Activated CD4-positive, alpha-beta T cell treated with anti-CD3 and anti-CD28 coated beads, Interleukin-2, amount 50 U/mL, for 4 hours (primary cell): ENCODE data around the gene EML1.

Source experiments
- DNase-seq, 2 experiments: peaks; one replicate each; pipeline ENCODE4 v3.0.0-alpha.2; 2020

EML1 gene

GRCh38 chr14:99793213-99794150, at the start of gene EML1:
Gene EML1, plus strand, starts transcription at chr14:99793413. Its CDS starts 64 bp downstream, at chr14:99793477.
- DNase-seq, result peak; percentile 55 to 66

- DNase-seq, result no peak
Observed at GRCh38 chr14:99744199-99744872, 48.9 kb upstream of the EML1 start.

GRCh38 chr14:99744873-99745224, 48.4 kb upstream of the EML1 start:
- no peak for DNase-seq

DNA sequence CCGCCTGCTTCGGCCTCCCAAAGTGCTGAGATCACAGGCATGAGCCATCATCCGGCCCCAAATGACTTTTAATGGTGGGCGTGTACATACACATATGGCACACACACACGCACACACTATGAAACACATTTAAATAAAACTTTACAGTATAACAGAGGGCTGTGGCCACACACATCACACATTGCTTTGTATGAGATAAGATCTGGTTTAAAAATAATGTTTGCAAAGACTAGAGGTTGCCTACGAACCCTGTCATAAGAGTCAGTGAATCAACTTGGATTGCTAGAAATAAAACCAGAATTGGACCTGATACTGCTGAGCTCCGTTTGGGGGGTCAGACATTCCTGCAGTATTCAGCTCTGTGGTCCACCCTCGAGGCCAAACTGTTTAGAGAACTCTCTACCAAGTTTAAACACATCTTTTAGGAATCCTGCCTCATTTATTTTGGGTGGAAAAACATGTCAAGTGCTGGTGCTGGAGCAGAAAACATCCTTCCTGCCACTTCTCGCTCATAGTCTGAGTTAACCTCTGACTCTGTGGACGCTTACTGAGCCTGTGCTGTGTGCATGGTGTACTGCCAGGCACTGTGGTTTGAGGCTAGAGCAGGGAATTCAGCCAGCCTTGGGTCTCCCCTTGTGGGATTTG, 47.8 kb upstream of the EML1 start:
- DNase-seq, result no peak

DNA sequence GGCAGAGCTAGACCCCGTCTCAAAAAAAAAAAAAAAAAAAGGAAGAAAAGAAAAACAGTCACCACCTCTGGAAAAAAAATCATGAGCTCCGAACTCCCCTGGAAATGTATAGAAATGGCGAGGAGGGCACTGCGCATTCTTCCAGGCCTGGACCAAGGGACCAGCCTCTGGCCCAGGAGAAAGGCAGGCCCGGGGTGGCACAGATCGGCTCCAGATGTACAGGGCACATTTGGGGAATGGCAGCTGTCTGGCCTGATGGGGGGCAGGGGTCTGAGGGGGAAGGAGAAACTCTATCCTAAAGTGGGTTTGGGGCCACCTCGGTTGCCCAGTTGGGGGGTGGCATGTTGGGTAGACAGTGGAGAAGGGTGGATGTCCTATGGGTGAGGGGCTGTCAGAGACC, 46.0 kb upstream of the EML1 start:
- DNase-seq, result no peak

- no peak for DNase-seq
Observed at GRCh38 chr14:99747582-99748330, 45.5 kb upstream of the EML1 start.

GRCh38 chr14:99748529-99748928, 44.7 kb upstream of the EML1 start:
- no peak for DNase-seq

- DNase-seq, result no peak
Observed at GRCh38 chr14:99749142-99749541, 44.1 kb upstream of the EML1 start.

DNA sequence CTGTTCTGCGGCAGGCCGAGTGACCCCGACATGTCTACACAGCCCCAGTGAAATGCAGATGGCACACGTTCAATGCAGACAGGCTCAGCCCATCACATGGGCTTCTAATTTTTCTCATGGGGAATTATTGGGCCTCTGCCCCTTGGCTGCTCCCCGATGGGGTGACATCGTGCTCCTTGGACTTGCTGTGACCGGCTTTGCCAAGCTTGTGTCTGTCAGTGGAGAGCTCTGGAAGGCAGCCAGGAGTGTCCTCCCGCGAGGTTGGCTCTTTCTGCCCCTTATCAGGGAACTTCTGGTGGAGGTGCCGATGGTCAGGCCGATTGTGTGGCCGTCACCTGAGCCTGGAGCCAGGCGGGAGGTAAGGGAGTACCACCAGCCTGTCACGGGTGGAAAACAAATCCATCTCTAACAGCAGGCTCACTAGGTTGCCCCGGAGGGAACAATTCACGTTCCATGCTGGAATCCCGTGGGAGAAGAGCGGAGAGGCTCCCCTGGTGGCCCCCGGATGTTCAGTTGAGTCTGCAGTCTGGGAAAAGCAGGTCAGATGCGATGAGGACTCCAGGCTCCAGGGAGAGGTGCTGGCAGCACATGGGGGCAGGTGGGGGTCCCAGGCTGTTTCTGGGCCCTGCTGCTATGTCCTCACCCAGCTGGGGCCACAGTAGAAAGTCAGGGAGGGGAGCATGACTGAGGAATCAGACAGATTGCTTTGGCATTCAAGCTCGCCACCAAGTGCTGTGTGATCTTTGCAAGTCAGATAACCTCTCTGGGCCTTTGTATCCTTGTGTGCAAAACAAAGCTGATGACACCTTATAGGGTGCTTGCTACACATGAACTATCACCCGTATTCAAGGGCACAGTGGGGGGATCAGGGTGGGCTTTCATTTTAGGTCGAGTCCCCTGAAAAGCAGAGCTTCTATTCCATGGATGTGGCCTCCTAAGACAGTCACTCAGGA, 43.2 kb upstream of the EML1 start:
- no peak for DNase-seq

DNA sequence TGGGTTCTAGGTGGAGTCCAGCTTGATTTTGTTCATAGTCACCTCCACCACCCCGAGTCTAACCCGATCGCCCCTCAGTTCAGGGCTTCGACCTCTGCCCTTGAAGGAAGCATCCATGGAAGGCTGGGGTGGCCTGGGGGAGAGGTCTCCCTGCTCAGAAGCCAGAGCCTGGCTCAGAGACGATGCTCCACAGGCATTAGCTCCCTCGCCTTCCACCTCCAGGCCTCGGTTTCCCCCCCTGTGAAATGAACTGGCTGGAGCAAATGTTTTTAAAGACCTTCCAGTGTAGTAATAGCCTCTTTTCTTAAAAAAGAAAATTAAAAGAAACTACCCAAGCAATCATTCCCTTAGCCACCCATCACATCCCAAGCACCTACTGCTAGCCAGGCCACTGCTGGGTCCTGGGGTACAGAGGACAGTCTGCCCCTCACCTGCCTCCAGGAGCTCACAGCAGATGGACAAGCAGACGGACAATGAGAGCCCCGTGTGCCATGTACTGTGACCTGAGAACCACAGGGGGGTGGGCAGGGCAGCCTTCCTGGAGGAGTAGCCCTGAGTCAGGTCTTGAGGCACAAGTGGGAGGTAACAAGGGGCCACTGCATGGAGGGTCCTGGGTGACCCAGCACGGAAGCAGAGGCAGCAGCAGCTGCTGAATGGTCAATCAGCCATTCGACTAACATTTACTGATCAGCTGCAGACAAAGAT, 42.3 kb upstream of the EML1 start:
- no peak for DNase-seq

GRCh38 chr14:99751539-99752485, 41.4 kb upstream of the EML1 start:
- no peak for DNase-seq

GRCh38 chr14:99752486-99753121, 40.6 kb upstream of the EML1 start:
- DNase-seq, result no peak

DNA sequence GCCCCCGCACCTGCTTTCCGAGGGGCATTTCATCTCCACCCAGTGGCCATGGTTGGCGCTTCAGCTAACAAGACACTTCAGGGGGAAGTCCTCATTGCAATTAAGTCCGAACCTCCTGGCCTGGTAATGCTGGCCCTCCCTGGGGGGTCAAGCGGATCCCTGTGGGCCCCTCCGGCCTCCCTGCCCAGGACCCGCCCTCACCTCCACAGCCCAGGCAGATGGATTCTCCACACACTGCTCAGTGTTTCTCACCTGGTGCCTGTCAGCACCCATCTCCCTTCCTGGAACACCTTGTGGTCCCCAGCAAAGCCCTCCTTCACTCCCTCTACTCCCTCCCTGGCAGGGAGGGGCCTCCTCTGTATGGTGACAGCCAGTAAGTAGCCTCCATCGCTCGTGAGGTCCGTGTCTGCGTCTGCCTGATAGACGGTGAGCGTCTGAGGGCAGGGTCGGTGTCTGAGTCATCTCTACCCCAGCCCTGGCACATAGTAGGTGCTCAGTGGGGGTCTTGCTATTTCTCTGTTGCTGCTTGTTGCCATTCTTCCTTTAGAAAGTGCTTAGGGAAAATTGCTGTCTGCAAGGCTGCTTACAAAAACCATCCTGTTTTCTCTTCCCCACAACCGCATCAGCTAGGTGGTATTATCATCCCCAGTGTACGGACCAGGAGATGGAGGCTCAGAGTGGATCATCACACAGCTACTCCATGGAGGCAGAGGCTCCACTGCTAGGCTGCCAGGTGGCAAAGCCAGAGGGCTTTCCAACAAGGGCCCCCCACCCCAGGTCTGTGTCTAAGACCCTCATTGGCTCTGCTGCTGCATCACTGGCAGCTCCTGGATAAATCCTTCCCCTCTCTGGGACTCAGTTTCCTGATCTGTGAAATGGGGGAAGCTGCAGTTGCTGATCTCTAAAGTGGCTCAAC, 39.7 kb upstream of the EML1 start:
- no peak for DNase-seq

DNA sequence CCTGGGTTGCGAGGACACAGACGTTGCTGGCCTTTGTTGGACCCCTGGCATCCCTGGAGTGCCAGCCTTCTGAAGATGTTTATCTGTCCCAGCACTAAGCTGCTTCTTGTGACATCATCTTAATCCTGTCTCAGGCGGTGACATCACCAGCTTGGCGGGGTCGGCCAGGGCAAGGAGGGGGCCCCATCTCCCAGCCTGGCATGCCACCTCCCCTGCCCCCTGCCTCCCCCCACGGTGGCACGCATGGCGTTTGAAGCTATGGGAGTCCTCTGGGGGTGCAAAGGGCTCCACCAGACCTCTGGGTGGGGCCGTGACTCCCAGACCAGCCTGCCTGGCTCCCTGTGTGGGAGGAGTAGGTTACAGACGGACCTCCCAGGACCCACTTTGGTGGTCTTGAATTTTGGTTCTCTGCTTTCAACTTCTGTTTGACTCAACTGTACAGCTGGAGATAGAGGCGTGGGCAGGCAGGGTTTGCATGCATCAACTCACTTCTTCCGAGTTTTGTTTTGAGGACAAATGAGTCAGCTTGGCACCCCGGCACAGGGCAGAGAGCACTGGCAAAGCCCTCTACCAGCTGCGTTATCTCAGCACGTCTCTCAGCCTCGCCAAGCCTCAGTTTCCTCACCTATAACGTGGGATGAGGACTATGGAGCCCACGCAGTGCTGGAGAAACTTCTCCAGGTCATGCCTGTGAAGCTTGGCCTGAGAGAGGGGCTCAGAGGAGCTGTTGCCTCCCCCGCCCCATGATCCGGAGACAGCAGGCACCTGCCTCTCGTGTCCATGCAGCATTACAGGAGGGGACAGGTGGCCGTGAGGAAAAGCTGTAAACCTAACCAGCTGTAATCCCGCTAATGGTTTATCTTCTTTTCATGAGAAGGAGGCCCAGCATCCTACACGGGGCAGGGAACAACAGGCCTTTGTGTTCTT, 38.8 kb upstream of the EML1 start:
- no peak for DNase-seq

DNA sequence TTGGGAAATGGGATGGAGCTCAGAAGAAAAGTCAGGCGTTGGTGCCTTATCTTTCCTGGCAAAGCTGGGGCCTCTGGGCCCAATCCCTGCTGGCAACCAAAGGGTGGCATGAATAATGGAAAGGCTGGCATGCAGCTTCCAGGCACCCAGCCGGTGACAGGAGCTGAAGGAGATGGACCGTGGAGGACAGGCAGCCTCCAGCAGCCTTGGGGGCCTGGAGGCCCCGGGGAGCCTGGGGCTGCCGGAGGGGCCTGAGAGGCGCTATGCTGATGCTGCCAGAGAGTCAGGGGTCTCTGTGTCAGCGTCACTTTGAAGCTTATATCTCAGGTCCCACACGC, 38.2 kb upstream of the EML1 start:
- DNase-seq, result no peak

GRCh38 chr14:99755629-99756603, 37.3 kb upstream of the EML1 start:
- DNase-seq, result no peak
